ENCODE data around the gene ZNF865.

The ZNF865 gene

DNA sequence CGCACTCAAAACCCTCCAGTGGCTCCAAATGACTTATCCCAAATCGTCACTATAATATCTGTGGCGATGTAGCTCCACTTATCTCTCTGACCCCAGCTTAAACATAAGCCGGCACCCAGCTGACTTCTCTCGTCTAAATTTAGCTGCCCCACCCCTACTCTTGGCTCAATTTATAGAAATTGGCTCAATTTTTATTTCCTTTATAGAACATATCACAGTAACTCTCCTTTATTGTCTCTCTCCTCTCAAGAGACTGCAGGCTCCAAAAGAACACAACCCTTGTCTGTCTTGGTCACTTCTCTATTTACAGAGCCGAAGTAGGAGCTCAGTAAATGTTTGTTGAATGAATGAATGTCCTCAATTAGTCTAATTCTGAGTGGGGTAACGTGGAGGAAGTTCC, 18.1 kb downstream of the ZNF865 start:
- DNase-seq (ENCODE audit: low read depth): no peak

DNA sequence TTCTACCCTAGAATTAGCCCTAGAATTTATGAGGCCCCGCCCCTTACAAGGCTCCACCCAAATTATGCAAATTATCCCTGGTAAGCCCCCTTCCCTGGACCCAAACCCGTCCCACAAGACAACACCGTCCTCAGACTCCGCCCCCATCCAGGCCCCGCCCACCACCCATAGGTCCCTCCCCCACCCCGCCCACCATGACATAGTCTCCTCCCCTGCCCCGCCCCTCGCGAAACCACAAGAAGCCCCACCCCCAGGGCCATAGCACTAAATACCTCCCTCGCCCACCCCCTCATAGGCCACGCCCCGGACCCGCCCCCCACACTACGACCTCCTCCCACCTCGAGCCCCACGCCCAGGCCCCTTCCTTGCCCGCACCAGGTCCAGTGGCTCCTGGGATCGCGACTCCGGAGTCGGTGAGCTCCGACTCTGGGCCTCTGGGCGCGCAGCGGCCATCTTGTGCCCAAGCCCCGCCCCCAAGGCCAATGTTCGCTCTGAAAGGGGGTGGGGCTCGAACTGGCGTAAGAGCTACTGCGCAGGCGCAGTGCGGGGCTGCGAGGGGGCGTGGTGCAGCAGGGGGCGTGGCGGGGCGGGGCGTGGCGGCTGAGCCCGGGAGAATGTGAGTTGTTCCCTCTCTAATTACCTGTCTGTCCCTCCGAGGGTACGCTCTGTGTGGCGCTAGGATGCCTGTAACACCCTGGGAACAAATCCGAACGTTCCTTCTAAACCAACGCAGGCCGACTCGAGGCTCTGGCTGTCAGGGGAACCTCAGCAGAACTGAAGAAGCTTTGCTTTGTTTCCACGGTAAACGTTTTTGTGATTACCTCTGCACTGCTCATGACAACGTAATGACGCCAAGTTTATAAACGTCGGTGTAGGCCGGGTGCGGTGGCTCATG, 18.9 kb downstream of the ZNF865 start, which contains the start of gene ZNF784:
Gene ZNF784, minus strand, starts transcription at position 458 of the 895 bp plus-strand sequence. Its CDS starts 5 bp downstream, at position 453.
- DNase-seq (ENCODE audit: low read depth): peak; percentile 87

DNA sequence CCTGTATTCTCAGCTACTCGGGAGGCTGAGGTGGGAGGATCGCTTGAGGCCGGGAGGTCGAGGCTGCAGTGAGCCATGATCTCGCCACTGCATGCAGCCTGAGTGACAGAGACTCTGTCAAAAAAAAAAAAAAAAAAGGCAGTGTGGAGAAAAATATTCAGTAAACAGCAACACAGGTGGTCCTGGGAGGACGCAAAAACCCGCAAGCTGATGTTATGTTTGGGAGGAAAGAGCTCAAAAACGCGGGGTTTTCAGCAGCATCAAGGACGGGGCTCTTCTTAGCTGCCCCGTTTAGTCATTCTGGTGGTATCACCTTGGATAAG, 19.5 kb downstream of the ZNF865 start:
- no peak for DNase-seq (ENCODE audit: low read depth)

DNA sequence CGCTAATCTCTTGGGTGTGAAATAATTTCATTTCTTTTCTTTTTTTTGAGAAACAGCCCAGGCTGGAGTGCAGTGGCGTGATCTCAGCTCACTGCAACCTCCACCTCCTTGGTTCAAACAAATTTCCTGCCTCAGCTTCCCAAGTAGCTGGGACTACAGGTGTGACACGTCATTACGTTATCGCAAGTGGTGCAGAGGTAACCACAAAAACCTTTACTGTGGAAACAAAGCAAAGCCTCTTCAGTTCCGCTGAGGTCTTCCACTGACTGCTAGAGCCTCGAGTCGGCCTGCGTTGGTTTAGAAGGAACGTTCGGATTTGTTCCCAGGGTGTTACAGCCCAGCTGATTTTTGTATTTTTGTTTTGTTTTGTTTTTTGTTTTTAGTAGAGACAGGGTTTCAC, 20.9 kb downstream of the ZNF865 start:
- DNase-seq (ENCODE audit: low read depth): no peak

DNA sequence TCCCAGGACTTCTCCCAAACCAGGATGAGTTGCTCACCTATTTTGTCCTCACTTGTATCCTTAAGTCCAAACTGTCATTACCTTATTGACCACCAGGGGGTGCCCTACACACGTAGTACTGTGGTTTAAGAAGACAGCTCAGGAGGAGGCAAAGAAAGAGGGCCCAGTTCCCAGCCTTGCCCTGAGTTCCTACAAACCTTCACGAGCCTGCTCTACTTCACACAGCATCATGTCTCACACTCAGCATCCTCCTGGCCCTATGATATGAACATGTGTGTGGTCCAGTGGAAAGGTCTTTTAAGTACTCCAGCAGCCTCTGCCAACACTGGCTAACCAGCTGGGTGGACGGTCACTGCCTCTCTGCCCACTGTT, 27.0 kb downstream of the ZNF865 start:
- peak; percentile 74 for DNase-seq (ENCODE audit: low read depth)

DNA sequence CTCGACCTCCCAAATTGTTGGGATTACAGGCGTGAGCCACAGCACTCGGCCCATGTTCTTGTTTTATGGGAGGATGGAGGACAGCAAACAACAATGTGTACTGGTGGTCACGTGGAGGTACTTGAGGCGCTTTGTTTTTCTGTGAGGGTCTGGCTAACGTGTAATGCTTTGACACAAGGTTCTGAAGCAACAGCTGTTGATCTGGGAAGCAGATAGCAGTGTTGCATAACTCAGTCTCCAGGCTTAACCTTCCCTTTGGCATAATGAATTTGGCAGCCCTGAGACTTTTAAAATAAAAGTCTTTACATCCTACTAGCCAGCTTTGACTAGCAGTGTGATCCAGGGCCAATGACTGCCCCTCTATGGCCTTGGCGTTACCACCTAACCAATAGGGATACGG, 28.4 kb downstream of the ZNF865 start:
- DNase-seq (ENCODE audit: low read depth): no peak

DNA sequence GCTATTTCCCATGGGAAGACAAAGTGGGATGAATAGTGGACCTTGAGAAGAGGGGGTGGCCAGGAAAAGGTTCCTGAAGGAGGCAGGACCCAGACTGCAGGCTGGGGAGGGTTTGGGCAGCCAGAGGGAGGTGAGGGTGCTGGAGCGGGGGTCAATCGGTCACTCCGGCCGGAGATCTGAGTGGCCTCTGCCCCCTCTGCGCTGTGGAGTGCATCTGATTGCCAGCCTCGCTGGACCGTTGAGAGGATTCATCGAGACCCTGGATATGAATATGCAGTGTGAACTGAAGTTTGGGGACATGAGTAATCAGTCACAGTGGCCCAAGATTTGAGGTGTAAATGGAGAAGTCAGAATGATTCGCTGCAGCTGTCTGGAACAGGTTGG, 29.9 kb downstream of the ZNF865 start:
- DNase-seq (ENCODE audit: low read depth): no peak

DNA sequence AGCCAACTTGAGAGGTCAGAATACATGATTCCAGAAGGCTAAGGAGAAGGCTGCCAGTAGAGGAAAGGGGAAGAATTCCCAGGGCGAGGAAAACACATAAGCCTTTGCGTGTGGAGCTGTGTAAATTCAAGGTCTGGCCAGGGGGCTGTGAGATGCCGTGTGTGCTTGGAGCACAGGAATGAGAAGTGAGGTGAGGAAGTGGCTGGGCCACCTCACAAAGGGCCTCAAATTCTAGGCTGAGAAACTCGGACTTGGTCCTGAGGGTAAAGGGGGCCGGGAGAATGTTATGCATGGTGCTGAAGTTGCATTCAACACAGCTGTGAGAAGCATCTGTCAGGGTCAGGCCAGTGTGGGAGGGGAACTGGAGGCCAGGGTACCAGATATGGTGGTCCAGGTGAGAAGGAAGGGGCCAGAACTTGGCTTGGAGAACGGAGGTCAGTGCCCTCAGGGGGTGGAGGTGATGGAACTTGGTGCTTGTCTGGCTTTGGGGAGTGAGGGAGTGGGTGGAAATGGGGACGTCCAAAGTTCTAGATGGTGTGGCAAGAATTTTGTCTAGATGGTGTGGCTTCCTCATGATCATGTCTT, 30.5 kb downstream of the ZNF865 start:
- no peak for DNase-seq (ENCODE audit: low read depth)

DNA sequence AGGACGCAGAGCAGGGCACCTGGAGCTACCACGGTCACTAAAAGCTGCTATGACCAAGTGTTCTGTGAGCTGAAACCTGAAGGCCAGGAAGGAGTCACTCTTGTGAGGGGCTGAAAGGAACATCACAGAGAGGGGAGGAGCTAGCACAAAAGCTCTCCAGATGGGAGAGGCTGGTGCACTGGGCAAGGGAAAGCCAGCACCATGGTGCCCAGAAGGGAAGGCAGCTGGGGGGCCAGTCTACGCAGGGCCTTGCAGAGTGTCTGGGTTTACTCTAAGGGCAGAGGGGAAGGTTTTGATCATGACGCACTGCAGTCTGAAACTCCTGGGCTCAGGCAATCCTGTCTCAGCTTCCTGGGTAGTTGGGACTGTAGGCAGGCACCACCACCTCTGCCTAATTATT, 31.3 kb downstream of the ZNF865 start:
- DNase-seq (ENCODE audit: low read depth): no peak

DNA sequence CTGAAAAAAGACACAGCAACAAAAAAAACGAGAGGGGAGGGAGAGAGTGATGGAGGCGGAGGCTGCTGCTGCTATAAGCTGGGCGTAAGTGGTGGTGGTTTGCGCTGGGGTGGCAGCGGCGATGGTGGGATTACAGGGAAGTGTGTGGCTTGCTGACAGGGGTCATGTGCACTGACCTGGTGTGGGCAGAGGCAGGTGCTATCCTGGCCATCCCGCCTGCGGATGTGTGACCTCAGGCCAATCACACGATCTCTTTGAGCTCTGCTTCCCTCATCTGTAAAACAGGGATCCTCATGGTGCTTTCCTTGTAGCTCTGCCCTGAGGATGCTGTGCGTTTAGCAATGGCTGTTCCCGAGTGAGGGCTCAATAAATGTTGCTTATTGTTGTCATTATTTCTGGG, 32.1 kb downstream of the ZNF865 start:
- no peak for DNase-seq (ENCODE audit: low read depth)

DNA sequence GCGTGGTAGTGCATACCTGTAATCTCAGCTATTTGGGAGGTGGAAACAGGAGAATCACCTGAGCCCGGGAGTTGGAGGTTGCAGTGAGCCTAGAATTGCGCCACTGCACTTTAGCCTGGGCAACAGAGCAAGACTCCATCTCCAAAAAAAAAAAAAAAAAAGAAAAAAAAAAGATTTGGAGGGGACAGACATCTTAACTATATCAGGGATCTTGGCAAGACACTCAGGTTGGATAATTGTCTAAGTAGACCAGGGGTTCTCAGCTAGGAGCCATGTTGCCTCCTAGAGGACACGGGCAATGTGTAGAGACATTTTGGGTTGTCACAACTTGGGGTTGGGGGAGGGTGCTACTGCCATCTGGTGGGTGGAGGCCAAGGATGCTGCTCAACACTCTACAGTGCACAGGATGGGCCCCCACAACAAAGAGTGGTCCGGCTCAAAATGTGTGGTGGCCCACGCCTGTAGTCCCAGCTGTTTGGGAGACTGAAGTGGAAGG, 33.5 kb downstream of the ZNF865 start:
- DNase-seq (ENCODE audit: low read depth): peak; percentile 40

DNA sequence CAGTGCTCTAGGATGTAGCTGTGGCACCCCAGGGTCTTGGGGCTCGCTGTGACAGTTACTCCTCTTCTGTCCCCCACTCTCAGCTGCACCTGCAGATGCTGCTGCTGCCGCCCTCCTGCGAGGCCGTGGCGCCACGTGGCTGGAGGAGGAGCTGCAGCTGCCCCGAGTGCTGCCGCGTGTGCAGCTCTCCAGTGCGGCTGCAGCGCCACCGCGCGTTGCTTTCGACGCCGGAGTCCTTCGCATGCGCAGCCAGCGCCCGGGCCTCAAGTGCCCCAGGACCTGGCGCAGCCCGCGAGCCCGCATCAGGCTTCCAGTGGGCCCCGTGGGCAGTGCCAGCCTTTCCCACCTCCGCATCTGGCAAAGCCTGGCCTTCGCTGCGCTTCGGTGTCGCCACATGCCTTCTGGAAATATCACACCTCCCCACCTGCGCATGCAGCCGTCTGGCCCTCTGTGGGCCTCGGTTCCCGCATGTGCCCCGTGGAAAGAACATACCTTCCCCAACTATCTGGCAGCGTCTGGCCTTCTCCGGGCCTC, 34.7 kb downstream of the ZNF865 start:
- DNase-seq (ENCODE audit: low read depth): peak; percentile 51

DNA sequence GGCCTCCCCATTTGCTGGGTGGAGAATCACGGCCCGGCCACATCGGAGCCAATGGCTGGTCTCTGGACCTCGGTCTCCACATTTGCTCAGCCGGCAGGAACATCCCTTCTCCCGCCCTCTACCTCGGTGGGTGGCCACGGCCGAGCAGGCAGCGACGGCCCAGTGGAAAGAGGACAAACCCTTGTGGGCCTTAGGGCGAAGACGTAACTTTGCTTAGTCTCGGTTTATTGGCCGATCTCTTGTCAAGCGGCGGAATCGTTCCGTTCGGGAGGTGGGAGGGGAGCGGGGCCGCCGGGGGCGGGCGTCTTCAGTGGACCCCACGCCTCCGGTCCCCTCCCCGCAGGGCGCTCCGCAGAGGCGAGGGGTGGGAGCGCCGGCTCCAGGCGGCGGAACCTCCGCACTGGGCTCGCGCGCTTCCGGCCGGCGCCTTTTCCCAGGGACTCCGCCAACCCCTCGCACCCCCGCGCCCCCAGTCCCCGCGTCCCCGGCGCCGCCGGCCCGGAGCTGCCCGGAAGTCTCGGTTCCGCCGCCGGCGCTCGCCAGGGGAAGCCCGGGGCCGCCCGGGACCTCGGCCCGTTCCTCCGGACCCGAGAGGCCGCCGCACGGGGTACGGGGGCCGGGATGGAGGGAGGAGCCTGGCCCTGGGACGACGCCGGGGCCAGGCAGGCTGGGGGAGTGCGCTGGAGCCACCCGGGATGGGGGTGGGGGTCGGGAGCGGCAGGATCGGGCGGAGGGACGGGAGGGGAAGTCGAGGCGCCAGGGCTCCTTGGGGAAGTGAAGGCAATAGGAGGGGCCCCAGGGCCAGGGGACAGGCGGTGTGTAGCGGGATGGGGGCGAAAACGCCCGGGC, 35.4 kb downstream of the ZNF865 start, which contains the start of gene ZNF580:
Gene ZNF580, plus strand, starts transcription at position 426 of the 849 bp plus-strand sequence. CDS start 1,507 bp downstream, outside the sequence.
- DNase-seq (ENCODE audit: low read depth): peak; percentile 53

DNA sequence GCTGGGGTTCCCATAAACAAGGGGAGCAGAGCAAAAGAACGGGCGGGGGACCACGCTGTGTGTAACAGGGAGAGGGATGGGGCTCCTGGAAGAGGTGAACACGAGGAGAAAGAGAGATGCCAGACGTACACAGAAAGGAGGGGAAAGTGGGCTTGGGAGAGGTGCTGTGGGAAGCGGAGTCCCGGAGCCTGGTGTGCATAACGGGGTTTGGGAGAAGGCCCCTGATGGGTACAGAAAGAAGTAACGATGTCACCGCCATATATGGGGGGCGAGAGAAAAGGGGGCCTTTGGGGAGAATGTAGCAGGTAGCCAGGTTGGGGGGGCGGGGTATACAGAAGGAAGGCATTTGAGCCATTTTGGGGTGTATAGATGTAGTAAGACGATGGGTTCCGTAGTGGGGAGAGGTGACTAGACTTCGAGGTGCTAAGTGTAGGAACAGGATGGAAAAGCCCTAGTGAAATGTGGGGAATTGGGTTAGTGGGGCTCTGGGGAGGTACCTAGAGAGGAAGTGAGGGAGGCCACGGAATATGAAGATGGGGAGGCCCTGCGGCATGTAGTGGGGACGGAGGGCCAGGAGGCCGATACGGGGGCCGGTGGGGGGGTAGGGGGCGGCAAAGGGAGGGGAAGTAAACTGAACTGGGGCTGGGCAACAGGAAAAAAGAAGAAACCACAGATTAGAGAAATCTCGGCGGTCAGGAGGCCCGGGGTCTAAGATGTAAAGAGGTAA, 36.1 kb downstream of the ZNF865 start:
- DNase-seq (ENCODE audit: low read depth): no peak

DNA sequence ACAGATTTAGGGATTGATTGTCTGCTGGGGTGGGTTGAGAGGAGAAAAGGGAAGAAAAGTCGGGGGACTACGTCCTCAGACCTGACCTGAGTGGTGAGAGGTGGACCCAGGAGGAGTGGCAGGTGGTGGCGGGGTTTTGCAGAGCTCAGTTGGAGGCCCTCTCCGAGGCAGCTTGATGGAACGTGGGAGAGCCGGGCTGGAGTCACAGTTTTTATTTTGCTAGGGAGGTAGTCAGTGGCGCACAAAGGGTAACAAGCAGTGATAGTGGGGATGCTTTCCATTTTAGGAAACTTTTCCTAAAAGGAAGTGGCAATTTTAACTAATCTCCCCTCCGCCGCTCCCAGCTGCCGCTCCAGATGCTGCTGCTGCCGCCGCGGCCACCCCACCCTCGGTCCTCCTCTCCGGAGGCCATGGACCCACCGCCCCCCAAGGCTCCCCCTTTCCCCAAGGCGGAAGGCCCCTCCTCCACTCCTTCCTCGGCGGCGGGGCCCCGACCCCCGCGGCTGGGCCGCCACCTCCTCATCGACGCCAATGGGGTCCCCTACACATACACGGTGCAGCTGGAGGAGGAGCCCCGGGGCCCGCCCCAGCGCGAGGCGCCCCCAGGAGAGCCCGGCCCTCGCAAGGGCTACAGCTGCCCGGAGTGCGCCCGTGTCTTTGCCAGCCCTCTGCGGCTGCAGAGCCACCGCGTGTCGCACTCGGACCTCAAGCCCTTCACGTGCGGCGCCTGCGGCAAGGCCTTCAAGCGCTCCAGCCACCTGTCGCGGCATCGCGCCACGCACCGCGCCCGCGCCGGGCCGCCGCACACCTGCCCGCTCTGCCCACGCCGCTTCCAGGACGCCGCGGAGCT, 36.9 kb downstream of the ZNF865 start:
- no peak for DNase-seq (ENCODE audit: low read depth)

DNA sequence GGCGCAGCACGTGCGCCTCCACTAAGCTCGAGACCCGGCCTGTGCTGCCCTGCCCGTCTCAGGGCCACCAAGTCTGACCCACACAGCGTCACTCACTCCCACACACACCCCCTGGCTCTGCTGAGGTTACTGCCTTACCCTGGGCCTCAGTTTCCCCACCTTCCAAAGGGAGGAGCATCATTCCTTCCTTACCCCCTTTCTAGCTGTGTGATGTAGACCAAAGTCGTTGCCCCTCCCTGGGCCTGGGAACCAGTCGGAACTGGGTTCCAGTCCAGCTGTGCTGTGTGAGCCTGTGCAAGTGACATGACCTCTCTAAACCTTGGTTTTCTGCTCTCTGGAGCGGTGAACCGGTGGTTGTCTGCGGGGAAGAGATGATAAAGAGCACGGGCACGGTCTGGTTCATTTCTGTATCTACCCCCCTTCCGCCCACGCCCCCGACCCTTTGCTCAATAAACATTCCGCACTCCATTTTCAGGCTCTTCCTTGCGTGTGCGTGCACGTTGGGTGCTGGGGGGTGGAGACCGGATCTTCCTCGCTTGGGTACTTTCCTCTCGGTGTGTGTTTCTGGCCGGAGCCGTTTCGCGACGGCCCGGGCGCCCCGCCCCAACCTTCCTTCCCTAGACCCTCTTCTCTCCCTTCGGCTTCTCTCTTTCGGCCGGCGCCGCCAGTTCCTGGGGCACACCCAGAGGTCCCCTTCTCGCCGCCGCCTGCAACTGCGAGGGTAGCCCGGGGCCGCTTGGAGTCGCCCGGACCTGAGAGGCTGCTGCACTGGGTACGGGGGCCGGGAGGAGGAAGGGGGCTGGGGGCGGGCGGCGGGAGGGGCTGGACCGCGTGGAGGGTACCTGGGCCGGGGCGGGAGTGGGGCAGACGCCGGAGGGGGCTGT, 37.8 kb downstream of the ZNF865 start, which contains the start of gene ZNF581:
Gene ZNF581, plus strand, starts transcription at position 647 of the 884 bp plus-strand sequence. CDS start 923 bp downstream, outside the sequence.
- peak; percentile 69 for DNase-seq (ENCODE audit: low read depth)

DNA sequence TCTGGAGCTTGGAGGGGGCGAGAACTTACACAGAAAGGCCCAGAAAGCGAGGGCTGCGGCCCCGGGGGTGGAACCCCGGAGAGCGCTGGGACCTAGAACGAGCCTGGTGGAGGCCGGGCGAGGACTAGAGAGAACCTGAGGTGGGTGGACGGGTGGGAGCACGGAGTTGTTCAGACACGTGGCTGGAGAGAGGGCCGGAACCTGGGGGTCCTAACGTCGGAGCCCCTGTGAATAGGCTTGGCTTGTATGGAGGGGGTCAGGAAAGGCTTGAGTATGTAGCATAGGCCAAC, 38.4 kb downstream of the ZNF865 start:
- DNase-seq (ENCODE audit: low read depth): no peak

DNA sequence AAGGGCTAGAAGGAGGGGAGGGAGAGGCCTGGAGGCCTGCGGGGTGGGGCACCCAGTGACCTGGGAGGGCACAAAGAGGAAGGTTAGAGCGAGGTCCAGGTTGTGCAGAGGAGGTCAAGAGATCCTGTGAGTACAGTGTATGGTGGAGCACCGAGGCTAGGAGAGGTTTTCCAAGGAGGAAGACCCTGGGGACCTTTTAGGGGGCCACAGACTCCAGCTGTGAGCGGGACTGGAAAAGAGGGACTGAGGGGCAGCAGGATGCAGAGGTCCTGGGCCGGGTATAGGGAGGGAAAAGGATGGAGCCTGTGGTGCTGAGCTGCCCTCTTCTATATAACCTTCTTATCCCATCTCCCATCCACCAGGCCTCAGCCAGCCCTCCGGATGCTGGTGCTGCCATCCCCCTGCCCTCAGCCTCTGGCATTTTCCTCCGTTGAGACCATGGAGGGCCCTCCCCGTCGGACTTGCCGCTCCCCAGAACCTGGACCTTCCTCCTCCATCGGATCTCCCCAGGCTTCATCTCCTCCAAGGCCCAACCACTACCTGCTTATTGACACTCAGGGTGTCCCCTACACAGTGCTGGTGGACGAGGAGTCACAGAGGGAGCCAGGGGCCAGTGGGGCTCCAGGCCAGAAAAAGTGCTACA, 38.9 kb downstream of the ZNF865 start:
- no peak for DNase-seq (ENCODE audit: low read depth)

DNA sequence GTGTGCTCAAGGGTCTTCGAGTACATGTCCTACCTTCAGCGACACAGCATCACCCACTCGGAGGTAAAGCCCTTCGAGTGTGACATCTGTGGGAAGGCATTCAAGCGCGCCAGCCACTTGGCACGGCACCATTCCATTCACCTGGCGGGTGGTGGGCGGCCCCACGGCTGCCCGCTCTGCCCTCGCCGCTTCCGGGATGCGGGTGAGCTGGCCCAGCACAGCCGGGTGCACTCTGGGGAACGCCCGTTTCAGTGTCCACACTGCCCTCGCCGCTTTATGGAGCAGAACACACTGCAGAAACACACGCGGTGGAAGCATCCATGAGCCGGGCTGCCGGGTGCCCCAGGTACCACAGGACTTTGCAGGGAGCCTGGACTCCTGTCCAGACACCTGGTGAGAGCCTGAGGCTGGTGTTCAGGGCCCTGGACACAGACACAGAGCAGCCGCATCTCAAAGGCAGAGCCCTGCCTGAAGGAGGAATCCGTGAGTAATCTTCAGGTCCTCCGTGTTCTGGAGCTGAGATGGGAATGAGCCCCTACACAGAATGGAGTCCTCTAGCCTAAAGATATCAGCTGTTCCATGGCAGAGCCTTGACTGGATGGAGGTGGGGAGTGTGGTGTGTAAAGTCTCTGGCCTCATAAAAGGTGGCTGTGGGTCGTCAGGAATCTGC, 39.5 kb downstream of the ZNF865 start:
- DNase-seq (ENCODE audit: low read depth): no peak

Data from stimulated activated CD8-positive, alpha-beta memory T cell treated with anti-CD3 and anti-CD28 coated beads, Interleukin-4, amount 100 ng/mL, for 24 hours (primary cell).